Ishikawa (cell line): ENCODE measurements around the gene MCEE.

ENCODE experiments used
- EGR1 ChIP-seq: IDR thresholded peaks from 2 replicates; pipeline ENCODE4 v1.6.1; 2012
- FOXM1 ChIP-seq: IDR thresholded peaks from 2 replicates; pipeline ENCODE4 v1.6.1; 2012; ENCODE audit warnings: low read depth, borderline replicate concordance
- USF1 ChIP-seq: IDR thresholded peaks from 2 replicates; pipeline ENCODE4 v1.6.1; 2012

GRCh38 chr2:71073475-71073874 lies 56.6 kb downstream of the MCEE start:
- TF ChIP-seq FOXM1 (no peak), USF1 (no peak), EGR1 (no peak)
